GM13977 (cell line): ENCODE results near the gene HORMAD2.
"Not testable (repeated sequence)": the region's sequence is repeated elsewhere in the genome, so short reads cannot be mapped to it uniquely, and the experiment has no call there.

Experiments
- DNase-seq: peaks from one replicate; pipeline ENCODE4 v3.0.0; 2012; ENCODE audit warnings: low spot score
- in situ Hi-C: fragments of 300-500 bp; cut with MboI; formaldehyde crosslinking; loops from one replicate; pipeline ENCODE4 v1.12.0; 2022; ENCODE audit warnings: low sequenced_read_pairs, low pct_unique_long_range_greater_than_20kb, mixed read lengths, inconsistent platforms; ENCODE audit not compliant: unreplicated experiment
- TF ChIP-seq, protein P1 (sequence below): IDR thresholded peaks from 2 replicates; pipeline ENCODE4 v1.5.1; 2012; ENCODE audit warnings: mild to moderate bottlenecking, control low read depth; ENCODE audit not compliant: insufficient read depth; ENCODE audit errors: extremely low read depth, missing control alignments

HORMAD2 gene

DNA sequence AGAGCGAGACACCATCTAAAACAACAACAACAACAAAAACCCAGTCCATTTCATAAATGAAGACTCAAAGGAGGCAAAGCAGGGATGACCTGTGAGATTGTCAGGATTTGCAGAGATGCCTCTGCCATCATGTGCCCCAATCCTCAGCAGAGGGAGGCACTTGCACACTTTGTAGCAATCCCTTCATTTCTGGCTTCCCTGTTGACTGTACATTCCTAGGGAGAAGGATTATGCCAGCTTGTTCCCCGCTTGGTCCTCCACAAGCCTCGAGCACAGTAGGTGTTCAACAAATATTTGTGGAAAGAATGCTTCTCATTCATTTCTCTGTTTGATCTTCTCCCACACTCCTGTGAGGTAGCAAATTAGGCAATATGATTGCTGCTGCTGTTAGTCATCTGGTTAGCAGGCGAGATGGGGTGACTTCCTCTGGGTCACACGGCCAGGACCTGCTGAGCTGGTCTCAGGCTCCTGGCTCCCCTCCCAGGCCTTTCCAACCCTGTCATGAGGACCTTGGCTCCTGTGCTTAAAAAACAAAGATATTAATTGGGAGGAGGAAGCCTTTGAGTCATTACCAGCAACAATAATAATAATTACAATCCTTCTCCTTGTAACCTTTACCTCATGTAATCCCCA is 132.2 kb downstream of the HORMAD2 start:
- in situ Hi-C loops = no loop called here
- DNase-seq = no peak
- TF ChIP-seq, protein P1, sequence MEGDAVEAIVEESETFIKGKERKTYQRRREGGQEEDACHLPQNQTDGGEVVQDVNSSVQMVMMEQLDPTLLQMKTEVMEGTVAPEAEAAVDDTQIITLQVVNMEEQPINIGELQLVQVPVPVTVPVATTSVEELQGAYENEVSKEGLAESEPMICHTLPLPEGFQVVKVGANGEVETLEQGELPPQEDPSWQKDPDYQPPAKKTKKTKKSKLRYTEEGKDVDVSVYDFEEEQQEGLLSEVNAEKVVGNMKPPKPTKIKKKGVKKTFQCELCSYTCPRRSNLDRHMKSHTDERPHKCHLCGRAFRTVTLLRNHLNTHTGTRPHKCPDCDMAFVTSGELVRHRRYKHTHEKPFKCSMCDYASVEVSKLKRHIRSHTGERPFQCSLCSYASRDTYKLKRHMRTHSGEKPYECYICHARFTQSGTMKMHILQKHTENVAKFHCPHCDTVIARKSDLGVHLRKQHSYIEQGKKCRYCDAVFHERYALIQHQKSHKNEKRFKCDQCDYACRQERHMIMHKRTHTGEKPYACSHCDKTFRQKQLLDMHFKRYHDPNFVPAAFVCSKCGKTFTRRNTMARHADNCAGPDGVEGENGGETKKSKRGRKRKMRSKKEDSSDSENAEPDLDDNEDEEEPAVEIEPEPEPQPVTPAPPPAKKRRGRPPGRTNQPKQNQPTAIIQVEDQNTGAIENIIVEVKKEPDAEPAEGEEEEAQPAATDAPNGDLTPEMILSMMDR = no peak

DNA sequence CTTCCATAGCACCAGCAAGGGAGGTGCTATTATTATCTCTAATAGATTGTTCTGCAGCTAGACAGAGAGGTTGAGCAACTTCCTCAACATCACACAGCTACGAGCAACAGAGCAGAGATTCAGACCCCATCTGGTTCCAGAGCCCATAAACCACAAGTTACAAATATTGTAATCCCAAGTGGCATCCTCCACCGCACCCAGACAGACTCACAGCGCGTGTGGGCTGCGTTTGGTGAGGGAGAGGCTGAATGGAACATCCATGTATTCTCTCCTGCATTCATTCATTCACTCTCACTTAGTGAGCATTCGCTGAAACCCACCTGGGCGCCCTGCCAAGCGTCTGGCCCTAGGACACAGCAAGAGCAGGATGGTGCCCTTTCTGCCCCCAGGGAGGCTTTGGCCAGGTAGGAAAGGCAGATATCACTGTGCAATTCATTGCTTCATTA is 132.8 kb downstream of the HORMAD2 start:
- in situ Hi-C loops = no loop called here
- no peak for DNase-seq
- TF ChIP-seq, protein P1 = no peak

DNA sequence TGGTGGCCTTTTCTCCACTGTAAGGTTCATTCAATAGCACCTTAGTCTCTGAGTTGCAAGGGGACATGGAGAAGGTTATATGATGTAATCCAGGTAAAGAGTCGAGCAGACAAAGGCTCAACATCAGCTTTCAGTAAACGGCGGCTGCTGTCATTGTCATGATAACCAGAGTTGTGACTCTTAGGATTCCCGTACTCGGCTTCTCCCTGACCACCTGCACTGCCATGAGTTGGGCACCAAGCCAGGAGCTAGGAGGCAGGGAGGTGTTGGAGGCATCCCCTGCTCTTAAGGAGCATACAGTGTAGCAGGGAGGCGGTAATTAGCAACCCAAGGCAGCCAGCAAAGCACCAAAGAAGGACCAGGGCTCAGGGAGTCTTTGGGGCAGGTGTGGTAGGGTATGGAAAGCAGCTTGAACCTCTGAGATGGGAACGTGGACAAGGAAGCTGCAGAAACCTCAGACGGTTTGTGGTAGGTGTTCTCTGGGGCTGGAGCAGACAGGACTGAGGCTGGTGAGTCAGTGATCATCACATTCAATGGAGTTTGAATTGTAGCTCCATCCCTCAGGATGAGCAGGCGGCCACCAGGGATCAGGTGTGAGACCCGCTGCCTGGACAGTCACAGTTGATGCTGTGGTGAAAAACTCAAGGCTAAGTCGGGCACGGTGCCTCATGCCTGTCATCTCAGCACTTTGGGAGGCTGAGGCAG is 134.6 kb downstream of the HORMAD2 start:
- in situ Hi-C loops = no loop called here
- TF ChIP-seq, protein P1 = no peak
- no peak for DNase-seq

DNA sequence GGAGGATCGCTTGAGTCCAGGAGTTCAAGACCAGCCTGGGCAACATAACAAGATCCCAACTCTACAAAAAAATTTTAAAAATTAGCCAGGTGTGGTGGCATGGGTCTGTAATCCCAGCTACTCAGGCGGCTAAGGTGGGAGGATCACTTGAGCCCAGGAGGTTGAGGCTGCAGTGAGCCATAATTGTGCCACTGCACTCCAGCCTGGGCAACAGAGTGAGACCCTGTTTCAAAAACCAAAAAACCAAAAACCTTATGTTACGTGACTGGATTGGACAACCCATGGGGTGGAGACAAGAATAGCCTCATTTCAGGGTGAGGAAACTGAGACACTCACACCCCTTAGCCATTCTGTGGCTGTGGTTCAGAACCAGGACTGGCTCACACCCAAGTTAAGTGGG is 136.0 kb downstream of the HORMAD2 start:
- in situ Hi-C loops, DNase-seq: not testable (repeated sequence)

DNA sequence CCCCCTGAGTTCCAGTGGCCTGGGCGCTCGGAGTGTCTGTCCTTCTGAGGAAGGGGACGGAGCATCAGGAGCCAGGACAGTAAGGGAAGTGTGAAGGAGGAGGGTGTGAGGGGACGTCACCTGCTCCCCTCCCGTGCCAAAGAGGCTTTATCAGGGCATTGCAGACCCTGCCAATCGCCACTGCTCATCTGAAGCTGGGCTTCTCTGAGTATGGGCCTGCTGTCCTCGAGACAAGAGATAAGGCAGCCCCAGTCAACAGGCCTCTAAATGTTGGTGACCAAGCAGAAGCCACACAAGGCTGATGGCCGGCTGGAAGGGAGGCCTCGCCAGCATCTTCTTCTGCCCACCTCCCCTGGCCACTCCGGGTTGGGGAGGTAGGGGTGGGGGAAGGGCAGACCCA is 136.4 kb downstream of the HORMAD2 start:
- DNase-seq = no peak
- TF ChIP-seq, protein P1 = no peak
- in situ Hi-C loops = no loop called here

DNA sequence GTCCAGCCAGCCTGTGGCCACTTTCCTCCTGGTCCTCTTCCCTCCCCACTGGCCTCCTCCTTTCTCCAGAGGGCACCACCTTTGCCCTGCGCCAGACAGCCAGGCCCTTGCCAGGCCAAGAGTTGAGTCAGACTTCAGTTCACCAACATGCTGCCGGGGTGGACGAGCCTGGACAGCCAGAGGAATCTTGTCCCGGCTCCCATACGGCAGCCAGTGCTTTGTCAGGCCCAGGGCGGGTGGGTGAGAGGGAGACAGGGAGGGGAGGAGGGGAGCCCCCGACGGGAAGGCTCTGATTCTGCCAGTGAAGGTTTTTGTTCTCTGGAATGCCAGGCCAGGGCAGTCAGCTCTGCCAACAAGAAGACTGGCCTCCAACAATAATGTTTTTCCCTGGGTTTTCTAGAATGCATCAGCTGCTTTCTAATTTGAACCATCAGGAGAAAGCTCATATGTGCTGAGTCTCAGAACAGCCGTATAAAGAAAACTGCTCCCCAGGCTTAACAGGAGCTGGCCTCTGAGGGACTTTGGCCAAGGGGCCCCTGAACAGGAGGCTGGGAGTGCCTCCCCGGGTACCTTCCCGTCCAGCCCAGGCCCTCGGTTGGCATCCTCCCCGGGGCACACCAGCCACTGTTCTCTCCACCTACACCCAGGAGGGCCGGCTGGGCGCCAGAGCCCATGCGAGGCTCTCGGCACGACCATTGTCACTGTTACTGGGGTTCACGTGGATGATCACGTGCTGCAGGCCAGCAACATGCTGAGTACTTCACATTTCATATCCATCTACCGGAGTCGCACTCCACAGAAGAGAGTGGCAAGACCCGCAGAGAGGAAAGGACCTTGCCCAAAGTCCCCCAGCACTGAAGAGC is 137.7 kb downstream of the HORMAD2 start:
- TF ChIP-seq, protein P1 = no peak
- in situ Hi-C loops = no loop called here
- DNase-seq = no peak

DNA sequence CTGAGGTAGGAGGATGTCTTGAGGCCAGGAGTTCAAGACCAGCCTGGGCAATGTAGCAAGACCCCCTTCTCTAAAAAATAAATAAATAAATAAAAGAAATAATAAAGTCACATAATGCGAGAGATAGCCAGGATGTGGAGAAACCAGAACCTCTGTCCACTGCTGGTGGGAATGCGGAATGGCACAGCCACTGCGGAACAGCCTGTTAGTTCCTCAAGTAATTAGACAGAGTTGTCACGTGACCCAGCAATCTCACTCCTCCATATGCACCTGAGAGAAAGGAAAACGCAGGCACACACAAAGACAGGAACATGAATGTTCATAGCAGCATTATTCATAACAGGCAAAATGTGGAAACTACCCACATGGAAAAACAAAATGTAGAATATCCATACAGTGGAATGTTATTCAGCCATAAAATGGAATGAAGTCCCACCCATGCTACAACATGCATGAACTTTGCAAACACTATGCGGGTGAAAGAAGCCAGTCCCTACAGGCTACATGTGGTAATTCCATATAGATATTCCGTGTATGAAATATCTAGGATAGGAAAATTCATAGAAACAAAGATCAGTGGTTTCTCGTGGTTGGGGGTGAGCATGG is 138.9 kb downstream of the HORMAD2 start:
- DNase-seq = no peak
- in situ Hi-C loops = no loop called here
- TF ChIP-seq, protein P1 = no peak
